Vagina (tissue), 2 donors: ENCODE results near the gene OR8H1. TPM values are rescaled to one million over a fixed set of nuclear protein-coding genes. Genes with fewer than 3 reads are reported as not detected.

Source experiments
- DNase-seq, 2 donors: peaks; one replicate each; pipeline ENCODE4 v3.0.0-alpha.2; 2017; ENCODE audit errors: extremely low spot score in 2 of 2
- H3K27ac ChIP-seq: fragments of 200-600 bp; sonication (generic); one replicate; pipeline ENCODE4 v1.5.1; 2019
- H3K27me3 ChIP-seq: fragments of 200-600 bp; sonication (generic); one replicate; pipeline ENCODE4 v1.5.1; 2019
- H3K36me3 ChIP-seq, 2 donors: fragments of 200-600 bp; sonication (generic); one replicate each; pipeline ENCODE4 v1.5.1; 2017 to 2019
- H3K4me1 ChIP-seq: fragments of 200-600 bp; sonication (generic); one replicate; pipeline ENCODE4 v1.5.1; 2019
- H3K4me3 ChIP-seq, 2 donors: fragments of 200-600 bp; sonication (generic); 1 replicate in 1 of 2; 2 replicates in 1 of 2; pipeline ENCODE4 v1.5.1; 2016 to 2019
- H3K9me3 ChIP-seq: fragments of 200-600 bp; sonication (generic); one replicate; pipeline ENCODE4 v1.5.1; 2019
- CTCF ChIP-seq, 3 experiments: fragments of 450-650 bp in 2 of 3; fragments of 200-600 bp in 1 of 3; sonication (generic) in 1 of 3; IDR thresholded peaks; one replicate each; pipeline ENCODE4 v1.5.1; 2017 to 2019; ENCODE audit warnings: antibody characterized with exemption in 3 of 3, mild to moderate bottlenecking in 2 of 3, moderate library complexity in 2 of 3
- POLR2A ChIP-seq, 2 donors: fragments of 450-650 bp; IDR thresholded peaks; one replicate each; pipeline ENCODE4 v1.6.1; 2017; ENCODE audit warnings: antibody characterized with exemption in 2 of 2, mild to moderate bottlenecking in 2 of 2, moderate library complexity in 2 of 2
- POLR2AphosphoS5 ChIP-seq, 2 donors: sonication (generic); formaldehyde crosslinking; IDR thresholded peaks; one replicate each; pipeline ENCODE4 v1.9.0; 2017; ENCODE audit warnings: antibody characterized with exemption in 2 of 2, mild to moderate bottlenecking in 2 of 2, low read depth in 1 of 2; ENCODE audit not compliant: insufficient read depth in 1 of 2
- intact Hi-C: fragments of 100-400 bp; cut with DNase I; formaldehyde crosslinking; loops from one replicate; pipeline ENCODE4 v1.15.1; 2023
- total RNA-seq: library from RNA; depleted of rRNA; stranded (reverse); fragments of >200 nt; gene quantifications from one replicate; pipeline ENCODE4 v1.2.3, GENCODE V29; 2016

The OR8H1 gene
- not detected for total RNA-seq

- H3K9me3 ChIP-seq = no peaks in the 10 kb centered on the region
- H3K4me3 ChIP-seq = no peak within 1 kb of the TSS
- DNase-seq = no peak
- no peaks in the 10 kb centered on the region for H3K4me1 ChIP-seq
- H3K36me3 ChIP-seq = no peaks in the 10 kb centered on the region
- H3K27me3 ChIP-seq = no peaks in the 10 kb centered on the region
- intact Hi-C loops = no loop called here
- no peak within 1 kb of the TSS for H3K27ac ChIP-seq
- TF ChIP-seq CTCF (IDR thresholded peaks at IDR 0.05) (no peak), POLR2AphosphoS5 (IDR thresholded peaks at IDR 0.05; ENCODE audit: insufficient read depth in 1 of 2, low read depth in 1 of 2) (no peak), POLR2A (IDR thresholded peaks at IDR 0.05) (no peak)
These were observed at the start of gene OR8H1 for GRCh38 chr11:56292154-56292553. Gene OR8H1, minus strand, starts transcription at chr11:56292254. Its CDS starts 1,192 bp downstream, at chr11:56291062.

GRCh38 chr11:56340289-56340688, 48.2 kb upstream of the OR8H1 start:
- TF ChIP-seq POLR2AphosphoS5 (IDR thresholded peaks at IDR 0.05; ENCODE audit: insufficient read depth in 1 of 2, low read depth in 1 of 2) = no peak
- TF ChIP-seq CTCF (IDR thresholded peaks at IDR 0.05) = no peak
- no peak for TF ChIP-seq POLR2A (IDR thresholded peaks at IDR 0.05)
- intact Hi-C loops = no loop called here
- no peak for DNase-seq
- no peaks in the 10 kb centered on the region for H3K9me3 ChIP-seq
- H3K36me3 ChIP-seq = no peaks in the 10 kb centered on the region
- H3K27ac ChIP-seq = no peak overlapping the region
- no peak overlapping the region for H3K4me3 ChIP-seq
- no peaks in the 10 kb centered on the region for H3K4me1 ChIP-seq
- H3K27me3 ChIP-seq = no peaks in the 10 kb centered on the region

- intact Hi-C loops = no loop called here
- no peak for DNase-seq
- Histone ChIP-seq H3K9me3 (no peaks in the 10 kb centered on the region), H3K36me3 (no peaks in the 10 kb centered on the region), H3K4me3 (no peak overlapping the region), H3K4me1 (no peaks in the 10 kb centered on the region), H3K27me3 (no peaks in the 10 kb centered on the region), H3K27ac (no peak overlapping the region)
- TF ChIP-seq CTCF (IDR thresholded peaks at IDR 0.05) (no peak), POLR2AphosphoS5 (IDR thresholded peaks at IDR 0.05; ENCODE audit: insufficient read depth in 1 of 2, low read depth in 1 of 2) (no peak), POLR2A (IDR thresholded peaks at IDR 0.05) (no peak)
These were observed 41.1 kb upstream of the OR8H1 start for GRCh38 chr11:56333156-56333555.

GRCh38 chr11:56331861-56332491, 39.9 kb upstream of the OR8H1 start:
- TF ChIP-seq POLR2AphosphoS5 (IDR thresholded peaks at IDR 0.05; ENCODE audit: insufficient read depth in 1 of 2, low read depth in 1 of 2) = no peak
- TF ChIP-seq CTCF (IDR thresholded peaks at IDR 0.05) = no peak
- TF ChIP-seq POLR2A (IDR thresholded peaks at IDR 0.05) = no peak
- no peak overlapping the region for H3K4me3 ChIP-seq
- no peaks in the 10 kb centered on the region for H3K9me3 ChIP-seq
- no peaks in the 10 kb centered on the region for H3K27me3 ChIP-seq
- H3K36me3 ChIP-seq = no peaks in the 10 kb centered on the region
- intact Hi-C loops = no loop called here
- DNase-seq = no peak
- H3K4me1 ChIP-seq = no peaks in the 10 kb centered on the region
- no peak overlapping the region for H3K27ac ChIP-seq

- Histone ChIP-seq H3K4me3 (no peak within 1 kb of the TSS), H3K27ac (no peak within 1 kb of the TSS), H3K9me3 (no peaks in the 10 kb centered on the region), H3K27me3 (no peaks in the 10 kb centered on the region), H3K4me1 (no peaks in the 10 kb centered on the region), H3K36me3 (no peaks in the 10 kb centered on the region)
- TF ChIP-seq CTCF (IDR thresholded peaks at IDR 0.05) (no peak), POLR2A (IDR thresholded peaks at IDR 0.05) (no peak), POLR2AphosphoS5 (IDR thresholded peaks at IDR 0.05; ENCODE audit: insufficient read depth in 1 of 2, low read depth in 1 of 2) (no peak)
- no peak for DNase-seq
- intact Hi-C loops = no loop called here
These were observed 22.8 kb upstream of the OR8H1 start, which contains the start of gene OR8K3 for GRCh38 chr11:56314844-56315243. Gene OR8K3, plus strand, starts transcription at chr11:56315144. Its CDS starts 3,163 bp downstream, at chr11:56318307.
